ENCODE data around the gene INTS7.

DNA sequence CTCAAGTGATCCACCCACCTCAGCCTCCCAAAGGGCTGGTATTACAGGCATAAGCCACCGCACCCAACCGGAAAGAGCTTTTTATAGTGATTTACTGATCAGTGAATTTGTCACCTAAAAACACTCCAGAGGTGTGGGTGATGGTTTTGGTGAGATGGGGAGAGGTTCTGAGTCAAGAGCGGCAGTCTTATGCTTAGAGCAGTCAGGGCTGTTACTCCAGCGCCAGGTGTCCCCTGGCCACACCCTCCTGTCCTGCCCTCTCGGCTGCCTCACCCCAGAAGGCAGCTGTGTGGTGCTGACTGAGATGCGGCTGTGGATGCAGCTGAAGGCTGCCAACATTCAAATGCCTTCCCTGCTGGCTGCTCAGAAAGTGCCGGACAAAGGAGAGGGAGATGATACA lies 110.3 kb downstream of the INTS7 start:
- TF ChIP-seq, protein P1, sequence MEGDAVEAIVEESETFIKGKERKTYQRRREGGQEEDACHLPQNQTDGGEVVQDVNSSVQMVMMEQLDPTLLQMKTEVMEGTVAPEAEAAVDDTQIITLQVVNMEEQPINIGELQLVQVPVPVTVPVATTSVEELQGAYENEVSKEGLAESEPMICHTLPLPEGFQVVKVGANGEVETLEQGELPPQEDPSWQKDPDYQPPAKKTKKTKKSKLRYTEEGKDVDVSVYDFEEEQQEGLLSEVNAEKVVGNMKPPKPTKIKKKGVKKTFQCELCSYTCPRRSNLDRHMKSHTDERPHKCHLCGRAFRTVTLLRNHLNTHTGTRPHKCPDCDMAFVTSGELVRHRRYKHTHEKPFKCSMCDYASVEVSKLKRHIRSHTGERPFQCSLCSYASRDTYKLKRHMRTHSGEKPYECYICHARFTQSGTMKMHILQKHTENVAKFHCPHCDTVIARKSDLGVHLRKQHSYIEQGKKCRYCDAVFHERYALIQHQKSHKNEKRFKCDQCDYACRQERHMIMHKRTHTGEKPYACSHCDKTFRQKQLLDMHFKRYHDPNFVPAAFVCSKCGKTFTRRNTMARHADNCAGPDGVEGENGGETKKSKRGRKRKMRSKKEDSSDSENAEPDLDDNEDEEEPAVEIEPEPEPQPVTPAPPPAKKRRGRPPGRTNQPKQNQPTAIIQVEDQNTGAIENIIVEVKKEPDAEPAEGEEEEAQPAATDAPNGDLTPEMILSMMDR (IDR thresholded peaks at IDR 0.05) = no peak
- TF ChIP-seq POLR2A (IDR thresholded peaks at IDR 0.05) = no peak

Data from adrenal gland (tissue), 5 donors.